GM19372 (cell line): ENCODE results near the gene SCYL3.
"Not testable (repeated sequence)": the region's sequence is repeated elsewhere in the genome, so short reads cannot be mapped to it uniquely, and the experiment has no call there.

Experiments used
- ATAC-seq: cut with Tn5 transposase; IDR thresholded peaks from one replicate; pipeline ENCODE4 v1.9.1; 2021; ENCODE audit warnings: mild to moderate bottlenecking, low read depth, moderate library complexity; ENCODE audit not compliant: unreplicated experiment

SCYL3 gene

GRCh38 chr1:169829671-169830070, 64.0 kb downstream of the SCYL3 start:
- no peak for ATAC-seq

GRCh38 chr1:169824153-169824552, 69.5 kb downstream of the SCYL3 start:
- no peak for ATAC-seq

- ATAC-seq = no peak
Measured at GRCh38 chr1:169821500-169821899, 72.2 kb downstream of the SCYL3 start.

GRCh38 chr1:169816617-169817016, 77.1 kb downstream of the SCYL3 start:
- ATAC-seq = no peak

- ATAC-seq = no peak
Measured at GRCh38 chr1:169814265-169814664, 79.4 kb downstream of the SCYL3 start.

- no peak for ATAC-seq
Measured at GRCh38 chr1:169812131-169812530, 81.6 kb downstream of the SCYL3 start.

GRCh38 chr1:169811418-169812035, 82.2 kb downstream of the SCYL3 start:
- ATAC-seq = not testable (repeated sequence)

GRCh38 chr1:169809370-169810095, 84.2 kb downstream of the SCYL3 start:
- no peak for ATAC-seq

- no peak for ATAC-seq
Measured at GRCh38 chr1:169804941-169805340, 88.8 kb downstream of the SCYL3 start.

GRCh38 chr1:169802888-169803287, 90.8 kb downstream of the SCYL3 start:
- no peak for ATAC-seq
